Colonic mucosa (tissue), 4 donors: ENCODE measurements around the gene SUDS3. TPM values are rescaled to one million over a fixed set of nuclear protein-coding genes. Genes with fewer than 3 reads are reported as not detected.

ENCODE experiments used
- DNase-seq: peaks from one replicate; pipeline ENCODE4 v3.0.0-alpha.2; 2020
- H3K27ac ChIP-seq: fragments of 200-600 bp; one replicate; pipeline ENCODE4 v1.8.0; 2021
- H3K27me3 ChIP-seq: fragments of 200-600 bp; one replicate; pipeline ENCODE4 v1.8.0; 2021
- H3K36me3 ChIP-seq: fragments of 200-600 bp; one replicate; pipeline ENCODE4 v1.8.0; 2021
- H3K4me1 ChIP-seq: fragments of 200-600 bp; one replicate; pipeline ENCODE4 v1.8.0; 2021; ENCODE audit warnings: mild to moderate bottlenecking
- H3K4me3 ChIP-seq: fragments of 200-600 bp; one replicate; pipeline ENCODE4 v1.8.0; 2021
- H3K9ac ChIP-seq, 2 donors: one replicate each; pipeline ENCODE4 v1.7.0; 2013; ENCODE audit warnings: control low read depth in 2 of 2, low read depth in 2 of 2, low read length in 2 of 2
- H3K9me3 ChIP-seq: fragments of 200-600 bp; one replicate; pipeline ENCODE4 v1.8.0; 2021
- CTCF ChIP-seq: fragments of 200-600 bp; IDR thresholded peaks from one replicate; pipeline ENCODE4 v1.8.0; 2022; ENCODE audit warnings: antibody characterized with exemption, mild to moderate bottlenecking
- intact Hi-C: fragments of 100-400 bp; cut with DNase I; formaldehyde crosslinking; loops from one replicate; pipeline ENCODE4 v1.14.1; 2022
- total RNA-seq, 2 donors: library from RNA; stranded (reverse); fragmentation: NEBNext Ultra II Directional in 1 of 2; extraction: Animal tissue kit (Norgen Biotek cat#: 25700) in 1 of 2; gene quantifications; one replicate each; pipeline ENCODE4 v1.2.1, GENCODE V29; 2021
- donor health status: healthy.
- donor health status: DM: no; HTN: no; CAD: no.
- donor health status: DM: no; HTN: no; CAD: no.

SUDS3 gene
- total RNA-seq, 2 donors from 2014 or later, result 42.0 to 51.8 TPM

DNA sequence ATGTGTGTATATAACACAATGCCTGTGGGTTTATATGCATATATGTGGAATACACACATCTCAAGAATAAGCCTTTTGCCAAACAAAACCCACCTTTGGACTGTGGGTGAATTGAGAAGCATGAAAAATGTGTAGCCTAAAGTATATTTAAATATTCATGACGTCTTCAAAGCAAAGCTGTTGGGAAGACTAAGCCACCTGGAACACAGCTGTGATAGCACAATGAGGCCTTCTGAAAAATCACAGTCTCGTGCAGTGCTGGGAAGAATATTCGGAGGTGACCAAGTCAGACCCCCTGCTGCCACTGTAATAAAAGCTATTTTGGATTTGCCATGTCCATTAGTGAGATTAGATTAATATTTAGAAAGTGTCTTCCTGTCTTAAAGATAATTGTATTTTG is 51.5 kb downstream of the SUDS3 start:
- intact Hi-C loops, result no loop called here
- H3K4me3 ChIP-seq, result no peak overlapping the region
- H3K4me1 ChIP-seq, result no peaks in the 10 kb centered on the region
- H3K27ac ChIP-seq, result no peak overlapping the region
- DNase-seq, result no peak
- no peaks in the 10 kb centered on the region for H3K27me3 ChIP-seq
- TF ChIP-seq CTCF, result no peak
- H3K36me3 ChIP-seq, result no peaks in the 10 kb centered on the region
- no peaks in the 10 kb centered on the region for H3K9me3 ChIP-seq
- H3K9ac ChIP-seq, result no peak overlapping the region

GRCh38 chr12:118428643-118429042 is 52.3 kb downstream of the SUDS3 start:
- intact Hi-C loops, result no loop called here
- no peak for TF ChIP-seq CTCF
- Histone ChIP-seq H3K9ac (no peak overlapping the region), H3K4me1 (no peaks in the 10 kb centered on the region), H3K9me3 (no peaks in the 10 kb centered on the region), H3K27ac (no peak overlapping the region), H3K4me3 (no peak overlapping the region), H3K36me3 (no peaks in the 10 kb centered on the region), H3K27me3 (no peaks in the 10 kb centered on the region)
- no peak for DNase-seq

- Histone ChIP-seq H3K4me1 (no peaks in the 10 kb centered on the region), H3K36me3 (no peaks in the 10 kb centered on the region), H3K9ac (no peak overlapping the region), H3K4me3 (no peak overlapping the region), H3K9me3 (no peaks in the 10 kb centered on the region), H3K27me3 (no peaks in the 10 kb centered on the region), H3K27ac (no peak overlapping the region)
- intact Hi-C loops, result loop anchor here (10.0 kb wide), 1 partner anchor 205 kb away; no protein-coding TSS in a partner anchor
- no peak for TF ChIP-seq CTCF
- peak; percentile 26 for DNase-seq
Observed at GRCh38 chr12:118429688-118430383, 53.5 kb downstream of the SUDS3 start.

DNA sequence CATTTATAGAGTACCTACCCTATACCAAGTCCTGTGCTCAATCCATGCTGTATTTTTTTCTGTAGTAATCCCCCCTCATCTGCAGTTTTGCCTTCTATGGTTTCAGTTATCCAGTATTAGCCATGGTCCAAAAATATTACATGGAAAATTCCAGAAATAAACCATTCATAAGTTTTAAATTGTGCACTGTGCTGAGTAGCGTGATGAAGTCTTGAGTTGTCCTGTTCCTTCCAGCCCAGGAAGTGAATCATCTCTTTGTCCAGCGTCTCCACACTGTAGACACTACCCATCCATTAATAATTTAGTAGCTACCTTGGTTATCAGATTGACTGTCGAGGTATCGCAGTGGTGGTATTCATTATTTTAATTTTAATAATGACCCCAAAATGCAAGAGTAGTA is 54.2 kb downstream of the SUDS3 start:
- intact Hi-C loops, result loop anchor here (10.0 kb wide), 1 partner anchor 204 kb away; no protein-coding TSS in a partner anchor
- Histone ChIP-seq H3K9me3 (no peaks in the 10 kb centered on the region), H3K4me1 (no peaks in the 10 kb centered on the region), H3K36me3 (no peaks in the 10 kb centered on the region), H3K9ac (no peak overlapping the region), H3K27ac (no peak overlapping the region), H3K27me3 (no peaks in the 10 kb centered on the region), H3K4me3 (no peak overlapping the region)
- no peak for TF ChIP-seq CTCF
- DNase-seq, result no peak

- H3K4me1 ChIP-seq, result no peaks in the 10 kb centered on the region
- H3K27ac ChIP-seq, result no peak overlapping the region
- no peaks in the 10 kb centered on the region for H3K27me3 ChIP-seq
- no peak overlapping the region for H3K9ac ChIP-seq
- no peak for TF ChIP-seq CTCF
- H3K9me3 ChIP-seq, result no peaks in the 10 kb centered on the region
- H3K4me3 ChIP-seq, result no peak overlapping the region
- peak; percentile 40 for DNase-seq
- no peaks in the 10 kb centered on the region for H3K36me3 ChIP-seq
- intact Hi-C loops, result loop anchor here (10.0 kb wide), 1 partner anchor 202 kb away; no protein-coding TSS in a partner anchor
Observed at GRCh38 chr12:118432812-118433545, 56.6 kb downstream of the SUDS3 start.
